Activated CD4-positive, alpha-beta memory T cell treated with anti-CD3 and anti-CD28 coated beads for 36 hours (primary cell): ENCODE results near the gene FLT3. TPM values are rescaled to one million over a fixed set of nuclear protein-coding genes. Genes with fewer than 3 reads are reported as not detected.
"Not testable (repeated sequence)": the region's sequence is repeated elsewhere in the genome, so short reads cannot be mapped to it uniquely, and the experiment has no call there.

Source experiments
- CTCF ChIA-PET: fragments of 350-600 bp; sonication (Branson Sonifier 250); formaldehyde crosslinking; loops from one replicate; lab custom pipeline; 2021; ENCODE audit warnings: antibody characterized with exemption, inconsistent platforms; lab: Charles Lee
- POLR2A ChIA-PET: fragments of 350-600 bp; sonication (Branson Sonifier 250); formaldehyde crosslinking; loops from one replicate; lab custom pipeline; 2021; ENCODE audit warnings: antibody characterized with exemption; lab: Charles Lee
- DNase-seq: peaks from one replicate; pipeline ENCODE4 v3.0.0-alpha.2; 2020
- H3K27ac Mint-ChIP-seq: one replicate; pipeline ENCODE4 v1.8.0; 2021; ENCODE audit warnings: mixed read lengths
- H3K27me3 Mint-ChIP-seq: one replicate; pipeline ENCODE4 v1.8.0; 2021; ENCODE audit warnings: mixed read lengths
- H3K36me3 Mint-ChIP-seq: one replicate; pipeline ENCODE4 v1.8.0; 2021; ENCODE audit warnings: mixed read lengths
- H3K4me1 Mint-ChIP-seq: one replicate; pipeline ENCODE4 v1.8.0; 2021; ENCODE audit warnings: low read depth, mixed read lengths
- H3K4me3 Mint-ChIP-seq: one replicate; pipeline ENCODE4 v1.8.0; 2021; ENCODE audit warnings: mild to moderate bottlenecking, mixed read lengths
- H3K9me3 Mint-ChIP-seq: one replicate; pipeline ENCODE4 v1.8.0; 2021; ENCODE audit warnings: mixed read lengths
- intact Hi-C: fragments of 100-400 bp; cut with micrococcal nuclease; formaldehyde crosslinking; loops from one replicate; pipeline ENCODE4 v1.15.1; 2023
- total RNA-seq, 2 experiments: library from RNA; stranded (reverse); gene quantifications; one replicate each; pipeline ENCODE4 v1.2.3, GENCODE V29; 2021

FLT3 gene
- total RNA-seq, 2 experiments from 2014 or later: not detected

DNA sequence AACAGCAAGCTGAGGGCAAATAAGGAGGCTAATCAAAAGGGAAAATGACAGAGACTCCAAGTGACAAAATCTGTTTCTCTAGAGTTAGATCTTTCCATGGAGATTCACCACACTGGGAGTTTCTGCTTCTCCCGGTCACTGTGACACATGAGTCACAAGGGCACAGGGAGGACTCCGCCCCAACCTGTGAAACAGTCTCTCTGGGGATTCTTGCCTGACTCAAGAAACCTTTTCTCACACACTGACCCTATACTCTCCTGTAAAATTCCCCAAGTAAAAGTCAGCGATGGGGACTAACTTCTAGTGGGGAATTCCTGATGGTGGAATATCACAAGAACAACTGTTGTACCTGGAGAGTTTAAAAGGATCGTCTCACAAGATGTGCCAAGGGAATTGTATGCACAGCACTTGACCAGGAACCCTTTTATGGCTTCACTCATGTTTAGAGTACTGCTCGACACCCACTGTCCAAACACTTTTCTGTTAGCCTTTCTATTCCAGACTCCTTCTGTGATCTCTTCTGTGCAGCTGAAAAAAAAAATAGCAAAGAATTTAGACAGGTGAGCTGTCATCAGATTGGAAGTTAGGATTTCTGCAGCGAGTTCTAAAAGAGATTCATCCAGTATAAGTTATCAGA, 65.1 kb downstream of the FLT3 start:
- peaks cover 35% of the 10 kb centered on the region for H3K27me3 Mint-ChIP-seq
- CTCF ChIA-PET: no interaction called here
- H3K27ac Mint-ChIP-seq: no peak overlapping the region
- no peak for DNase-seq
- no peaks in the 10 kb centered on the region for H3K36me3 Mint-ChIP-seq
- no peak overlapping the region for H3K4me3 Mint-ChIP-seq
- H3K4me1 Mint-ChIP-seq: peaks cover 2% of the 10 kb centered on the region
- POLR2A ChIA-PET: no interaction called here
- intact Hi-C loops: no loop called here
- no peaks in the 10 kb centered on the region for H3K9me3 Mint-ChIP-seq

- POLR2A ChIA-PET: no interaction called here
- intact Hi-C loops: no loop called here
- CTCF ChIA-PET: no interaction called here
- Mint-ChIP-seq H3K27me3 (peaks cover 38% of the 10 kb centered on the region), H3K9me3 (no peaks in the 10 kb centered on the region), H3K27ac (no peak overlapping the region), H3K4me3 (no peak overlapping the region), H3K36me3 (no peaks in the 10 kb centered on the region), H3K4me1 (peaks cover 2% of the 10 kb centered on the region)
- DNase-seq: no peak
Measured at GRCh38 chr13:28033894-28034655, 66.3 kb downstream of the FLT3 start.

DNA sequence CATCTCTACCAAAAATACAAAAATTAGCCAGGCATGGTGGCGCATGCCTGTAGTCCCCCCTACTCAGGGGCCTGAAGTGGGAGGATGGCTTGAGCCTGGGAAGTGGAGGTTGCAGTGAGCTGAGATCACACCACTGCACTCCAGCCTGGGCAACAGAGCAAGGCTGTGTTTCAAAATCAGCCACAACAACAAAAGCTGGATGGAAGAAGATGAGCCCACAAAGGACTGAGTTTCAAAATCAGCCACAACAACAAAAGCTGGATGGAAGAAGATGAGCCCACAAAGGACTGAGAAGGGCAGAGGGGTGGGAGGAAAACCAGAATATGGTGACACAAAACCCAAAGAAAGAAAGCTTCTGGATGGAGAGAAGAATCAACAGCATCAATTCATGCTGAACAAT, 67.9 kb downstream of the FLT3 start:
- CTCF ChIA-PET, H3K27ac Mint-ChIP-seq, H3K9me3 Mint-ChIP-seq: not testable (repeated sequence)

DNA sequence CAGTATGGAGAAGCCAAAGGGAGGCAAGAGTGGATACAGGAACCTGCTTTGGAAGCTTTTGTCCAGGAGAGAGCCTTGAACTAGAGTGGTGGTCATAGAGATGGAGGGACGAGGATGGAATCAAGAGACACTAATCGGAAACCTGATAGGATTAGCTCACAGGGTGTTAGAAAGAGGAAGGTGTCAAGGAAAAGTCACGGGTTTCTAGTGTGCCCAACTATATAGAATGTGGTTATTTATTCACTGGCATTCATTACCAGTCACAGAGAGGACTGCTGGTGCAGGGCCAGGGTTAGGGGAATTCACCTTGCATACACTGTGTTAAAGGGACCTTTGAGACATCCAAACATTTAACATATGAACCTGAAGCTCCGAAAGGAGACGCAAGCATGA, 68.5 kb downstream of the FLT3 start:
- DNase-seq: no peak
- intact Hi-C loops: no loop called here
- peaks cover 31% of the 10 kb centered on the region for H3K27me3 Mint-ChIP-seq
- H3K4me1 Mint-ChIP-seq: peaks cover 9% of the 10 kb centered on the region
- H3K9me3 Mint-ChIP-seq: no peaks in the 10 kb centered on the region
- H3K36me3 Mint-ChIP-seq: no peaks in the 10 kb centered on the region
- CTCF ChIA-PET: no interaction called here
- POLR2A ChIA-PET: no interaction called here
- no peak overlapping the region for H3K27ac Mint-ChIP-seq
- no peak overlapping the region for H3K4me3 Mint-ChIP-seq

More for the DNA sequence above, 67.9 kb downstream of the FLT3 start:
- H3K36me3 Mint-ChIP-seq, H3K4me1 Mint-ChIP-seq, H3K4me3 Mint-ChIP-seq, DNase-seq, POLR2A ChIA-PET, intact Hi-C loops: not testable (repeated sequence)
- H3K27me3 Mint-ChIP-seq: peaks cover 32% of the 10 kb centered on the region

- Mint-ChIP-seq H3K27ac (no peak overlapping the region), H3K4me1 (peaks cover 9% of the 10 kb centered on the region), H3K9me3 (no peaks in the 10 kb centered on the region), H3K4me3 (no peak overlapping the region), H3K36me3 (no peaks in the 10 kb centered on the region), H3K27me3 (peaks cover 31% of the 10 kb centered on the region)
- intact Hi-C loops: no loop called here
- CTCF ChIA-PET: no interaction called here
- no peak for DNase-seq
- POLR2A ChIA-PET: no interaction called here
Measured at GRCh38 chr13:28031220-28031895, 69.0 kb downstream of the FLT3 start.

GRCh38 chr13:28027607-28028364, 72.6 kb downstream of the FLT3 start:
- DNase-seq: no peak
- H3K36me3 Mint-ChIP-seq: no peaks in the 10 kb centered on the region
- H3K27ac Mint-ChIP-seq: no peak overlapping the region
- ChIA-PET POLR2A (no interaction called here), CTCF (no interaction called here)
- no peaks in the 10 kb centered on the region for H3K9me3 Mint-ChIP-seq
- peaks cover 23% of the 10 kb centered on the region for H3K27me3 Mint-ChIP-seq
- no peak overlapping the region for H3K4me3 Mint-ChIP-seq
- H3K4me1 Mint-ChIP-seq: peaks cover 9% of the 10 kb centered on the region
- intact Hi-C loops: no loop called here

- no peak overlapping the region for H3K27ac Mint-ChIP-seq
- no peaks in the 10 kb centered on the region for H3K36me3 Mint-ChIP-seq
- intact Hi-C loops: no loop called here
- CTCF ChIA-PET: no interaction called here
- H3K4me3 Mint-ChIP-seq: no peak overlapping the region
- H3K27me3 Mint-ChIP-seq: peaks cover 21% of the 10 kb centered on the region
- H3K9me3 Mint-ChIP-seq: no peaks in the 10 kb centered on the region
- H3K4me1 Mint-ChIP-seq: peaks cover 9% of the 10 kb centered on the region
- no peak for DNase-seq
- POLR2A ChIA-PET: no interaction called here
Measured at GRCh38 chr13:28027071-28027470, 73.3 kb downstream of the FLT3 start.

DNA sequence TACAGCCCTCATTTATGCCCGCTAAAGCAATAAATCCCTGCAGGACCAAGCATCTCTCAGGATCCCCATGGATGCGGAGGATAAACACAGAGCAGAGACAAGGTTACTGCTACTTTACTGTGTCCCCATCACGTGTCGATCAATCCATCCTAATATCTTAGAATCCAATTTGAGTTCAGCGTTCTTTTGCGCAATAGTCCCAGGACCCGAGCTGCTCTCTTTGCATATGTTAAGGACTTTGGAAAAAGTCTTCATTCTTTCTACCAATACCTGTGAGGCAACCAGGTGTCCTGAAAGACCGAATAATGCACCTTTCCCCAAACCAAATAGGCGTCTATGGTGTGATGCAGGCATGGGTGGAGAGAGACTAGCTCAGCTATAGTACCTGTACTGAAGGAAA, 73.9 kb downstream of the FLT3 start:
- Mint-ChIP-seq H3K27ac (no peak overlapping the region), H3K4me1 (peaks cover 9% of the 10 kb centered on the region), H3K9me3 (no peaks in the 10 kb centered on the region), H3K27me3 (peaks cover 17% of the 10 kb centered on the region), H3K36me3 (no peaks in the 10 kb centered on the region), H3K4me3 (no peak overlapping the region)
- CTCF ChIA-PET: no interaction called here
- DNase-seq: no peak
- POLR2A ChIA-PET: no interaction called here
- intact Hi-C loops: no loop called here

GRCh38 chr13:28022848-28023518, 77.4 kb downstream of the FLT3 start:
- POLR2A ChIA-PET: no interaction called here
- Mint-ChIP-seq H3K4me1 (peaks cover 9% of the 10 kb centered on the region), H3K27ac (no peak overlapping the region), H3K4me3 (no peak overlapping the region), H3K27me3 (peaks cover 14% of the 10 kb centered on the region), H3K9me3 (no peaks in the 10 kb centered on the region), H3K36me3 (no peaks in the 10 kb centered on the region)
- CTCF ChIA-PET: no interaction called here
- DNase-seq: no peak
- intact Hi-C loops: no loop called here

GRCh38 chr13:28014301-28014700, 86.1 kb downstream of the FLT3 start:
- no peak for DNase-seq
- peaks cover 24% of the 10 kb centered on the region for H3K27me3 Mint-ChIP-seq

DNA sequence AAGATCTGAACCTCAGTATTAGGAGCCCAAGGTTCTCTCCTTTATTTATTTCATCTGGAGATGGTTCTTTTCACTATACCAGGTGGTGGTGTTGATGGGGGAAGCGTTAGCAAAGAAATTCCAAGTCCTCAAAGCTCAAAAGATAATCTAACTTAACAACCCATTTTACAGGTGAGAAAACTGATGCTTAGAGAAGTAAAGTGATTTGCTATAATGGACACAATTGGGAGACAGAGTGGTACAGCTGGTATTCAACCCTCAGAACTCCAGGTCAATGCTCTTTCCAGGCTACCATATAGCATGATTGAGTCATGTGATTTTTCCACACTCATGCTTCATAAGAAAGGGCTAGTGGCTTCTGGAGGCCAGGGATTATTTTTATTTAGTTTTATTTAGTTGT, 86.9 kb downstream of the FLT3 start:
- Mint-ChIP-seq H3K4me1 (no peaks in the 10 kb centered on the region), H3K27ac (no peak overlapping the region), H3K4me3 (no peak overlapping the region), H3K36me3 (no peaks in the 10 kb centered on the region), H3K27me3 (peaks cover 24% of the 10 kb centered on the region), H3K9me3 (no peaks in the 10 kb centered on the region)
- DNase-seq: no peak
- intact Hi-C loops: no loop called here
- ChIA-PET CTCF (interaction anchor here (1.5 kb wide), 1 partner anchor 187 kb away, joined by 5 read pairs; no protein-coding TSS in a partner anchor), POLR2A (no interaction called here)

More at GRCh38 chr13:28014301-28014700, 86.1 kb downstream of the FLT3 start:
- CTCF ChIA-PET: interaction anchor here (1.5 kb wide), 1 partner anchor 188 kb away, joined by 5 read pairs; no protein-coding TSS in a partner anchor
- intact Hi-C loops: no loop called here
- no peaks in the 10 kb centered on the region for H3K9me3 Mint-ChIP-seq
- no peaks in the 10 kb centered on the region for H3K4me1 Mint-ChIP-seq
- POLR2A ChIA-PET: no interaction called here
- no peak overlapping the region for H3K4me3 Mint-ChIP-seq
- H3K27ac Mint-ChIP-seq: no peak overlapping the region
- no peaks in the 10 kb centered on the region for H3K36me3 Mint-ChIP-seq
